ENCODE data around the gene VILL. TPM values are rescaled to one million over a fixed set of nuclear protein-coding genes. Genes with fewer than 3 reads are reported as not detected.

Gene VILL
- total and polyA plus RNA-seq, 2 of the 8 experiments (the other 6 are each of a cell fraction or from before 2014, with no cell fraction given), result 4.1 to 4.2 TPM

DNA sequence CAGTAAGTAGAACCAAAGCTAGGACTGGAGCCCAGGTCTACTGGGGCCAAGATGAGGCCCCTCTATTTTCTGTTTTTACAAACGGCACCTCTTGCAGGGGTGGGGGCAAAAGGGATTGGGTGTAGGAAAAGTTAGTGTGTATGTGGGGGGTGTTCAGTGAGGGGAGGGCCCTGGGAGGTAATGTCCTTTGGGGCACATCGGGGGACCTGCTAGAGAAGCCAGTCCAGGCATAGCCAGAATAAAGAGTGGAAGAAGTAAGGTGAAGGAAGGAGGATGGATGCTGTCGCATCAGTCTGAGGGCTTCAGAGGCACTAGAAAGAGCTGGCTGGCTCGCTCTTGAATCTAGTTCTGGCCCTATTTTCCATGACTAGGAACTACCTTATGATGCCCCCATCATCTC is 36.3 kb downstream of the VILL start (continued):
- TF ChIP-seq, protein P1, sequence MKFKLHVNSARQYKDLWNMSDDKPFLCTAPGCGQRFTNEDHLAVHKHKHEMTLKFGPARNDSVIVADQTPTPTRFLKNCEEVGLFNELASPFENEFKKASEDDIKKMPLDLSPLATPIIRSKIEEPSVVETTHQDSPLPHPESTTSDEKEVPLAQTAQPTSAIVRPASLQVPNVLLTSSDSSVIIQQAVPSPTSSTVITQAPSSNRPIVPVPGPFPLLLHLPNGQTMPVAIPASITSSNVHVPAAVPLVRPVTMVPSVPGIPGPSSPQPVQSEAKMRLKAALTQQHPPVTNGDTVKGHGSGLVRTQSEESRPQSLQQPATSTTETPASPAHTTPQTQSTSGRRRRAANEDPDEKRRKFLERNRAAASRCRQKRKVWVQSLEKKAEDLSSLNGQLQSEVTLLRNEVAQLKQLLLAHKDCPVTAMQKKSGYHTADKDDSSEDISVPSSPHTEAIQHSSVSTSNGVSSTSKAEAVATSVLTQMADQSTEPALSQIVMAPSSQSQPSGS (IDR thresholded peaks at IDR 0.05; ENCODE audit: low read length), result no peak
- TF ChIP-seq POU5F1 (IDR thresholded peaks at IDR 0.05; ENCODE audit: low read depth, low read length), result no peak
- TF ChIP-seq POLR2A (IDR thresholded peaks at IDR 0.05; ENCODE audit: control extremely low read depth in 1 of 2, low read depth in 2 of 2, low read length in 2 of 2), result no peak
- TF ChIP-seq BRCA1 (IDR thresholded peaks at IDR 0.05; ENCODE audit: low read depth, low read length), result no peak
- TF ChIP-seq TBP (IDR thresholded peaks at IDR 0.05; ENCODE audit: low read depth, low read length), result no peak
- TF ChIP-seq HDAC2 (IDR thresholded peaks at IDR 0.05; ENCODE audit: borderline replicate concordance in 1 of 2, low read depth in 2 of 2, low read length in 2 of 2), result no peak
